H1 (cell line): Measurements from ENCODE around the gene PRMT9. TPM values are rescaled to one million over a fixed set of nuclear protein-coding genes. Genes with fewer than 3 reads are reported as not detected.

ENCODE experiments used
- CTCF ChIA-PET: fragments of 300-600 bp; sonication (Branson Sonifier 250); formaldehyde crosslinking; loops from one replicate; lab custom pipeline; 2021; ENCODE audit not compliant: partially characterized antibody; lab: Charles Lee
- POLR2A ChIA-PET: fragments of 300-600 bp; sonication (Branson Sonifier 250); formaldehyde crosslinking; loops from one replicate; lab custom pipeline; 2021; ENCODE audit warnings: inconsistent platforms; ENCODE audit not compliant: partially characterized antibody; lab: Charles Lee
- DNase-seq, 2 experiments: peaks; one replicate each; pipeline versions ENCODE4 v3.0.0 to v3.0.0-alpha.2; 2010 to 2022; ENCODE audit warnings: low spot score in 2 of 2, low read depth in 1 of 2, mixed read lengths in 1 of 2
- FAIRE-seq: peaks from 2 replicates; lab custom pipeline; 2011; peaks lifted over from hg19 to GRCh38; lab: Jason Lieb, UNC
- H2AFZ ChIP-seq: 2 replicates; pipeline ENCODE4 v1.8.1; 2012; ENCODE audit warnings: low read length, inconsistent platforms
- H2AK5ac ChIP-seq: 2 replicates; pipeline ENCODE4 v1.6.1; 2013; ENCODE audit warnings: low read depth, low read length
- H2BK120ac ChIP-seq: replicated peaks from 2 replicates; pipeline ENCODE3; 2013; ENCODE audit warnings: low read depth, low read length, inconsistent platforms
- H2BK12ac ChIP-seq: 2 replicates; pipeline ENCODE4 v1.6.1; 2013; ENCODE audit warnings: low read depth, low read length
- H2BK15ac ChIP-seq: 2 replicates; pipeline ENCODE4 v1.6.1; 2013; ENCODE audit warnings: low read length
- H2BK20ac ChIP-seq: 2 replicates; pipeline ENCODE4 v1.6.1; 2013; ENCODE audit warnings: low read length
- H2BK5ac ChIP-seq: 2 replicates; pipeline ENCODE4 v1.6.1; 2013; ENCODE audit warnings: low read depth, low read length
- H3K14ac ChIP-seq: 2 replicates; pipeline ENCODE4 v1.6.1; 2013; ENCODE audit warnings: inconsistent platforms; ENCODE audit not compliant: insufficient read length
- H3K18ac ChIP-seq: 2 replicates; pipeline ENCODE4 v1.6.1; 2013; ENCODE audit warnings: low read length; ENCODE audit errors: extremely low read depth
- H3K23ac ChIP-seq: 2 replicates; pipeline ENCODE4 v1.6.1; 2013; ENCODE audit warnings: inconsistent platforms; ENCODE audit not compliant: insufficient read length
- H3K23me2 ChIP-seq: 2 replicates; pipeline ENCODE4 v1.6.1; 2013; ENCODE audit warnings: low read depth, low read length
- H3K27ac ChIP-seq: 2 replicates; pipeline ENCODE4 v1.6.1; 2011; ENCODE audit warnings: low read depth, low read length, inconsistent platforms
- H3K27me3 ChIP-seq, 4 experiments: replicated peaks in 1 of 4; 1 replicate in 1 of 4; 2 replicates in 3 of 4; pipeline versions ENCODE4 v1.6.1 to v1.8.1; 2011 to 2013; ENCODE audit warnings: low read length in 3 of 4, mild to moderate bottlenecking in 3 of 4, inconsistent platforms in 2 of 4, mixed read lengths in 2 of 4, moderate library complexity in 1 of 4; ENCODE audit not compliant: control insufficient read depth in 3 of 4, insufficient read depth in 3 of 4; ENCODE audit errors: extremely low read depth in 1 of 4
- H3K36me3 ChIP-seq, 4 experiments: 2 replicates each; pipeline versions ENCODE4 v1.6.1 to v1.8.1; 2011 to 2013; ENCODE audit warnings: mild to moderate bottlenecking in 4 of 4, low read length in 3 of 4, moderate library complexity in 2 of 4, control low read depth in 1 of 4, inconsistent platforms in 1 of 4; ENCODE audit not compliant: insufficient read depth in 4 of 4, control insufficient read depth in 2 of 4
- H3K4ac ChIP-seq: replicated peaks from 2 replicates; pipeline ENCODE3; 2013; ENCODE audit warnings: low read length, low read depth, mixed read lengths, inconsistent platforms; ENCODE audit not compliant: insufficient read length
- H3K4me1 ChIP-seq, 4 experiments: replicated peaks in 1 of 4; 1 replicate in 1 of 4; 2 replicates in 3 of 4; pipeline versions ENCODE4 v1.6.1 to v1.8.1; 2011 to 2013; ENCODE audit warnings: low read length in 3 of 4, inconsistent platforms in 2 of 4, mixed read lengths in 1 of 4; ENCODE audit not compliant: insufficient read depth in 4 of 4, control insufficient read depth in 3 of 4
- H3K4me2 ChIP-seq, 2 experiments: 2 replicates each; pipeline versions ENCODE4 v1.6.1 to v1.8.1; 2011 to 2013; ENCODE audit warnings: low read depth in 2 of 2, low read length in 2 of 2, control low read depth in 1 of 2, inconsistent platforms in 1 of 2, mild to moderate bottlenecking in 1 of 2; ENCODE audit not compliant: insufficient read depth in 1 of 2
- H3K4me3 ChIP-seq, 4 experiments: fragments of 200-600, 300-600 bp in 1 of 4; sonication (generic), shearing (Covaris generic), sonication (Bioruptor Twin) in 1 of 4; 2 replicates each; pipeline versions ENCODE4 v1.5.1 to v1.8.1; 2011 to 2016; ENCODE audit warnings: low read length in 4 of 4, low read depth in 3 of 4, control low read depth in 2 of 4, inconsistent platforms in 2 of 4, mild to moderate bottlenecking in 2 of 4, mixed read lengths in 1 of 4, moderate library complexity in 1 of 4; ENCODE audit not compliant: insufficient read depth in 2 of 4; ENCODE audit errors: extremely low read depth in 1 of 4
- H3K56ac ChIP-seq: replicated peaks from 2 replicates; pipeline ENCODE3; 2013; ENCODE audit warnings: low read depth, mild to moderate bottlenecking, mixed read lengths, low read length, inconsistent platforms; ENCODE audit not compliant: insufficient read length
- H3K79me1 ChIP-seq: 2 replicates; pipeline ENCODE4 v1.6.1; 2013; ENCODE audit warnings: low read depth, low read length, control low read depth
- H3K79me2 ChIP-seq, 2 experiments: 2 replicates each; pipeline versions ENCODE4 v1.6.1 to v1.8.1; 2012 to 2013; ENCODE audit warnings: low read length in 2 of 2, mild to moderate bottlenecking in 2 of 2, inconsistent platforms in 1 of 2; ENCODE audit not compliant: insufficient read depth in 2 of 2, control insufficient read depth in 1 of 2
- H3K9ac ChIP-seq, 4 experiments: replicated peaks in 1 of 4; 1 replicate in 1 of 4; 2 replicates in 3 of 4; pipeline versions ENCODE4 v1.6.1 to v1.8.1; 2011 to 2013; ENCODE audit warnings: low read depth in 3 of 4, low read length in 3 of 4, control low read depth in 2 of 4, mild to moderate bottlenecking in 2 of 4, moderate library complexity in 2 of 4, inconsistent platforms in 1 of 4; ENCODE audit errors: extremely low read depth in 1 of 4
- H3K9me3 ChIP-seq, 2 experiments: 2 replicates each; pipeline versions ENCODE4 v1.6.1 to v1.8.1; 2012 to 2013; ENCODE audit warnings: mild to moderate bottlenecking in 2 of 2, moderate library complexity in 2 of 2, control low read depth in 1 of 2, inconsistent platforms in 1 of 2, low read depth in 1 of 2, low read length in 1 of 2, mixed read lengths in 1 of 2; ENCODE audit not compliant: insufficient read depth in 2 of 2
- H4K20me1 ChIP-seq, 2 experiments: replicated peaks in 1 of 2; 2 replicates each; pipeline versions ENCODE3 to v1.8.1; 2011 to 2013; ENCODE audit warnings: inconsistent platforms in 2 of 2, low read length in 2 of 2, mild to moderate bottlenecking in 1 of 2; ENCODE audit not compliant: insufficient read depth in 2 of 2, control insufficient read depth in 1 of 2
- H4K5ac ChIP-seq: 2 replicates; pipeline ENCODE4 v1.6.1; 2013; ENCODE audit warnings: low read length, low read depth, mixed read lengths, inconsistent platforms; ENCODE audit not compliant: insufficient read length
- H4K8ac ChIP-seq: 2 replicates; pipeline ENCODE4 v1.8.0; 2013; ENCODE audit warnings: mild to moderate bottlenecking, moderate library complexity, low read length, inconsistent platforms; ENCODE audit not compliant: insufficient read depth; ENCODE audit errors: extremely low read depth
- H4K91ac ChIP-seq: replicated peaks from 2 replicates; pipeline ENCODE3; 2013; ENCODE audit warnings: low read length, mixed read lengths, inconsistent platforms; ENCODE audit not compliant: insufficient read length
- CHD1 ChIP-seq: IDR thresholded peaks from 2 replicates; pipeline ENCODE4 v1.6.1; 2012; ENCODE audit warnings: low read depth, low read length, improper control_type of control experiment
- EZH2 ChIP-seq: fragments of 200-600 bp; sonication (generic); IDR thresholded peaks from 2 replicates; pipeline ENCODE4 v1.7.1; 2012; ENCODE audit warnings: low read depth, mild to moderate bottlenecking, moderate library complexity, low read length, inconsistent platforms; ENCODE audit not compliant: severe bottlenecking
- GABPA ChIP-seq: IDR thresholded peaks from 2 replicates; pipeline ENCODE4 v1.6.1; 2011; ENCODE audit warnings: mild to moderate bottlenecking, low read length, moderate library complexity, borderline replicate concordance; ENCODE audit not compliant: insufficient read depth
- POLR2AphosphoS5 ChIP-seq: IDR thresholded peaks from 2 replicates; pipeline ENCODE4 v1.6.1; 2011; ENCODE audit warnings: low read depth, low read length
- SUZ12 ChIP-seq: fragments of 200-600 bp; sonication (generic); IDR thresholded peaks from 2 replicates; pipeline ENCODE4 v1.6.1; 2012; ENCODE audit warnings: mild to moderate bottlenecking, inconsistent platforms, low read length, moderate library complexity, mixed read lengths
- TAF7 ChIP-seq: optimal IDR thresholded peaks from 2 replicates; pipeline ENCODE3; 2011; ENCODE audit warnings: low read depth, mild to moderate bottlenecking, inconsistent platforms, low read length, moderate library complexity, borderline replicate concordance
- TEAD4 ChIP-seq: IDR thresholded peaks from 2 replicates; pipeline ENCODE4 v1.6.1; 2012; ENCODE audit warnings: low read depth, low read length, inconsistent platforms, mixed read lengths
- WGBS, 2 experiments: shearing (Covaris generic) in 1 of 2; methylation state at CpG; one replicate each; pipeline versions ENCODE4 v1.1.6 to v1.1.7; 2013 to 2015; ENCODE audit warnings: low lambda C conversion rate in 2 of 2, mixed read lengths in 2 of 2, inconsistent platforms in 1 of 2, low coverage in 1 of 2, missing lambda C conversion rate in 1 of 2; ENCODE audit not compliant: insufficient replicate concordance in 2 of 2, insufficient coverage in 1 of 2, insufficient read length in 1 of 2; ENCODE audit errors: extremely low coverage in 1 of 2, missing lambda C conversion rate in 1 of 2; 5-methylcytosine and 5-hydroxymethylcytosine counted together
- long read RNA-seq, 2 experiments: library from RNA in 1 of 2; library from capped mRNA in 1 of 2; stranded (forward); transcript quantifications; one replicate each; pipeline ENCODE4 v2.0.0, GENCODE V29; 2021; ENCODE audit warnings: inconsistent platforms in 1 of 2
- polyA minus RNA-seq, 3 experiments: library from RNA; depleted of rRNA, polyadenylated mRNA; stranded (reverse); fragments of >200 nt; gene quantifications; 1 replicate in 2 of 3; 2 replicates in 1 of 3; pipeline ENCODE4 v1.2.3, GENCODE V29; 2011
- polyA plus RNA-seq, 7 experiments: library from polyadenylated mRNA; depleted of rRNA in 3 of 7; stranded (reverse) in 5 of 7; unstranded in 2 of 7; fragments of >200 nt in 5 of 7; fragments of 200-250 nt in 2 of 7; gene quantifications; 1 replicate in 5 of 7; 2 replicates in 1 of 7; 4 replicates in 1 of 7; pipeline versions ENCODE4 v1.2.1 to v1.2.3, GENCODE V29; 2011 to 2013; ENCODE audit warnings: missing spikeins in 2 of 7, mixed read lengths in 2 of 7
- total RNA-seq: library from RNA; stranded (reverse); fragmentation: NEBNext Ultra II Directional; extraction: Animal tissue kit (Norgen Biotek cat#: 25700); gene quantifications from 2 replicates; pipeline ENCODE4 v1.2.1, GENCODE V29; 2021

Gene PRMT9
- 9.6 and 9.9 TPM in 2 replicates for total RNA-seq
- 2.7 and 3.8 TPM in 2 replicates for polyA plus RNA-seq (2011; rRNA removed)
- polyA plus RNA-seq (2011; cell fraction: cytosol; rRNA removed), result 4.1 TPM
- polyA plus RNA-seq (2011; cell fraction: nucleus; rRNA removed), result 2.5 TPM
- 5.4 to 8.4 TPM (median 6.1 TPM) in 4 replicates for polyA plus RNA-seq (2012, experiment 1 of 2)
- polyA plus RNA-seq (2012, experiment 2 of 2), result 0.35 TPM
- 4.2 TPM for polyA plus RNA-seq (2013, experiment 1 of 2)
- polyA plus RNA-seq (2013, experiment 2 of 2), result 4.0 TPM
- polyA minus RNA-seq (2011; rRNA and poly(A)+ RNA removed), result 7.6 and 14.6 TPM in 2 replicates
- 6.7 TPM for polyA minus RNA-seq (2011; cell fraction: cytosol; rRNA and poly(A)+ RNA removed)
- polyA minus RNA-seq (2011; cell fraction: nucleus; rRNA and poly(A)+ RNA removed), result 11.6 TPM
- long read RNA-seq, experiment 1, partial matches to known transcripts, result 1 of 6 reads
- long read RNA-seq, experiment 1, other reads (novel, unspliced or antisense), result 0 of 6 reads
- long read RNA-seq, experiment 2, partial matches to known transcripts, result 0 of 1 reads
- long read RNA-seq, experiment 2, other reads (novel, unspliced or antisense), result 0 of 1 reads

DNA sequence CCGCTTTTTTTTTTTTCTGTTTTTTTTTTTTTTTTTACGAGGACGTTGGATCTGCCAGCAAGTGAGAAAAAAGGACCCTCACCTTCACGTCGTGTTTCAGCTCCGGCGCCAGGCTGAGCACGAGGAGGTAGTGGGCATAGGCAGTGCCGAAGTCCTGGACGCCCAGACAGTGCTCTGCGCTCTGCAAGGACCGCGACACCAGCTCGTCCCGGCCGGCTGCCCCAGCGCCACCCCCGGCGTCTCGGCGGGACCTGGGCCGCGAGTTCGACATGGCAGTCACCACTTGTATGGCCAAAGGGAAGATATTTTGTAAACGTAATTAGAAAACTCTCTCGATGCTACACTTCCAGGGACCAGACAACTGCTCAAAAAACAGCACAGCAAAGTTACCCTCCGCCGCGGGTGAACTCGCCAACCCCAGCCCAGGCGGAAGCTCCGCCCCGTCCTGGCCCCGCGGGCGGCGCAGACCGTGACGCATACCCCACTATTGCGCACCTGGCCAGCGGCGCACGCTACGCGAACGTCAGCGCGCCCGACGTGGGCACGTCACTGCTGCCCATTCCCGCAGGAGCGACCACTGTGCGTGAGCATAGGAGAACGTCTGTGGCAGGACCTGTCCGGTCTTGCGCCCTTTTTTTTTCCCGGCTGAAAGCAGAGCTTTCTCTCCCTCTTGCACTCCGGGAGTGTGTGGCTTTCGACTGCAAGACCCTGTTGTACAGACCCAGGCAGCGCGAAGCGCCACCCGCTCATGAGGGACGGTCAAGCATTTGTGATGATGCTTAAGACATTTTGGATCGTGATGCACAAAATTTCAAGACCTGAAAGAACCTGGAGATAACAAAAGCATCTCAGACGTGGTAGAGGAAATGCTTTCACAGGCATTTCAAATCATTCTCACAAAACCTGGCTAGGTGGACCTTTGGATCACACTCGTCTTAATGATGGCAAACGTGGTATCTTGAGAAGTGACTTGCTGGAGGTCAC is at the start of gene PRMT9:
TSS of gene PRMT9 (minus strand) at position 447 of the 984 bp plus-strand sequence. CDS start at position 271, 176 bp downstream.
- ChIA-PET POLR2A (interaction anchor here (0.6 to 2.4 kb wide), 14 partner anchors 10 to 1160 kb away, joined by 3 to 11 read pairs (median 4); partner anchors contain the start of genes ARHGAP10 and TMEM184C), CTCF (interaction anchor here (0.6 to 4.3 kb wide), 10 partner anchors 10 to 183 kb away, joined by 3 to 28 read pairs (median 4); no protein-coding TSS in a partner anchor)
- peak within 1 kb of the TSS; percentile 38; the same call in 1 of the 2 replicates for H2BK5ac ChIP-seq
- H2AK5ac ChIP-seq, result no peak within 1 kb of the TSS
- H3K23ac ChIP-seq, result no peak within 1 kb of the TSS
- H3K14ac ChIP-seq, result peak within 1 kb of the TSS; percentile 33
- H3K9ac ChIP-seq, result peak within 1 kb of the TSS; percentile 78 to 88 (median 83)
- no peak within 1 kb of the TSS for H3K4ac ChIP-seq
- DNase-seq (peak; percentile 49 to 93), FAIRE-seq (no peak)
- peaks cover 5% of the 10 kb centered on the region; the same call in 1 of the 2 replicates for H3K23me2 ChIP-seq
- H3K4me1 ChIP-seq, result peaks cover 0 to 6% (median 3%) of the 10 kb centered on the region in 4 experiments; a peak in 4 of 7 replicates
- peaks cover 0 to 2% of the 10 kb centered on the region in 2 experiments for H4K20me1 ChIP-seq
- peak within 1 kb of the TSS; percentile 5 for H2BK12ac ChIP-seq
- peaks cover 0 to 18% of the 10 kb centered on the region in 2 experiments; a peak in 2 of 4 replicates for H3K79me2 ChIP-seq
- H2BK15ac ChIP-seq, result no peak within 1 kb of the TSS; the same call in 1 of the 2 replicates
- peak within 1 kb of the TSS; percentile 68 to 83 (median 77) for H3K4me3 ChIP-seq
- peak within 1 kb of the TSS; percentile 66; the same call in 1 of the 2 replicates for H4K8ac ChIP-seq
- H3K56ac ChIP-seq, result peak within 1 kb of the TSS; percentile 63
- H3K27me3 ChIP-seq, result no peaks in the 10 kb centered on the region
- H2BK20ac ChIP-seq, result no peak within 1 kb of the TSS
- H2BK120ac ChIP-seq, result no peak within 1 kb of the TSS
- 0 out of 8 replicates have a peak, but pooled peaks cover 0 to 2% (median 0%) of the 10 kb centered on the region in 4 experiments for H3K36me3 ChIP-seq
- H3K4me2 ChIP-seq, result peak within 1 kb of the TSS; percentile 72 to 75
- 3% methylated on average over 58 of the region's 69 CpGs; no CpG with 5 or more reads in 1 of the 2 experiments for WGBS, 2 experiments
- peak within 1 kb of the TSS; percentile 91 for H2AFZ ChIP-seq
- peak within 1 kb of the TSS; percentile 79 for H4K91ac ChIP-seq
- peaks cover 3% of the 10 kb centered on the region; the same call in 1 of the 2 replicates for H3K79me1 ChIP-seq
- H3K9me3 ChIP-seq, result no peaks in the 10 kb centered on the region
- peak within 1 kb of the TSS; percentile 30; the same call in 1 of the 2 replicates for H3K27ac ChIP-seq
- H4K5ac ChIP-seq, result peak within 1 kb of the TSS; percentile 42
- peak within 1 kb of the TSS; percentile 91 for H3K18ac ChIP-seq
- no peak for TF ChIP-seq GABPA
- TF ChIP-seq CHD1, result no peak; the same call in 1 of the 2 replicates
- TF ChIP-seq EZH2, result no peak
- no peak for TF ChIP-seq SUZ12
- peak; percentile 88 for TF ChIP-seq POLR2AphosphoS5
- TF ChIP-seq TEAD4, result peak; percentile 53; the same call in 1 of the 2 replicates
- TF ChIP-seq TAF7, result peak; percentile 9
